ENCODE measurements around the gene CASP10.
"Not testable (repeated sequence)": the region's sequence is repeated elsewhere in the genome, so short reads cannot be mapped to it uniquely, and the experiment has no call there.

CASP10 gene

GRCh38 chr2:201149064-201149820 lies 33.7 kb upstream of the CASP10 start:
- no peak overlapping the region for H3K9ac ChIP-seq (ENCODE audit: low read depth, low read length)
- H3K4me3 ChIP-seq (ENCODE audit: low read depth, low read length): no peak overlapping the region
- peaks cover 4% of the 10 kb centered on the region for H3K36me3 ChIP-seq (ENCODE audit: control insufficient read depth, insufficient read depth, low read length)
- no peaks in the 10 kb centered on the region for H3K9me3 ChIP-seq (ENCODE audit: control insufficient read depth, insufficient read depth, low read length)
- no peaks in the 10 kb centered on the region for H3K27me3 ChIP-seq (ENCODE audit: control insufficient read depth, insufficient read depth, low read length)
- H3K4me1 ChIP-seq (ENCODE audit: control insufficient read depth, insufficient read depth, low read length): no peaks in the 10 kb centered on the region

GRCh38 chr2:201149821-201150165 lies 33.1 kb upstream of the CASP10 start:
- not testable (repeated sequence) for H3K27me3 ChIP-seq (ENCODE audit: control insufficient read depth, insufficient read depth, low read length); H3K4me1 ChIP-seq (ENCODE audit: control insufficient read depth, insufficient read depth, low read length); H3K9me3 ChIP-seq (ENCODE audit: control insufficient read depth, insufficient read depth, low read length); H3K4me3 ChIP-seq (ENCODE audit: low read depth, low read length); H3K9ac ChIP-seq (ENCODE audit: low read depth, low read length); H3K36me3 ChIP-seq (ENCODE audit: control insufficient read depth, insufficient read depth, low read length)

- H3K36me3 ChIP-seq (ENCODE audit: control insufficient read depth, insufficient read depth, low read length): peaks cover 4% of the 10 kb centered on the region
- H3K4me3 ChIP-seq (ENCODE audit: low read depth, low read length): no peak overlapping the region
- H3K27me3 ChIP-seq (ENCODE audit: control insufficient read depth, insufficient read depth, low read length): no peaks in the 10 kb centered on the region
- H3K4me1 ChIP-seq (ENCODE audit: control insufficient read depth, insufficient read depth, low read length): no peaks in the 10 kb centered on the region
- no peak overlapping the region for H3K9ac ChIP-seq (ENCODE audit: low read depth, low read length)
- H3K9me3 ChIP-seq (ENCODE audit: control insufficient read depth, insufficient read depth, low read length): no peaks in the 10 kb centered on the region
Measured at GRCh38 chr2:201150454-201151020, 32.4 kb upstream of the CASP10 start.

GRCh38 chr2:201151127-201151981 lies 31.6 kb upstream of the CASP10 start:
- no peaks in the 10 kb centered on the region for H3K4me1 ChIP-seq (ENCODE audit: control insufficient read depth, insufficient read depth, low read length)
- H3K27me3 ChIP-seq (ENCODE audit: control insufficient read depth, insufficient read depth, low read length): no peaks in the 10 kb centered on the region
- peaks cover 4% of the 10 kb centered on the region for H3K36me3 ChIP-seq (ENCODE audit: control insufficient read depth, insufficient read depth, low read length)
- no peak overlapping the region for H3K4me3 ChIP-seq (ENCODE audit: low read depth, low read length)
- H3K9me3 ChIP-seq (ENCODE audit: control insufficient read depth, insufficient read depth, low read length): no peaks in the 10 kb centered on the region
- H3K9ac ChIP-seq (ENCODE audit: low read depth, low read length): no peak overlapping the region

- Histone ChIP-seq H3K4me3 (ENCODE audit: low read depth, low read length) (no peak overlapping the region), H3K9me3 (ENCODE audit: control insufficient read depth, insufficient read depth, low read length) (no peaks in the 10 kb centered on the region), H3K27me3 (ENCODE audit: control insufficient read depth, insufficient read depth, low read length) (no peaks in the 10 kb centered on the region), H3K9ac (ENCODE audit: low read depth, low read length) (no peak overlapping the region), H3K4me1 (ENCODE audit: control insufficient read depth, insufficient read depth, low read length) (no peaks in the 10 kb centered on the region), H3K36me3 (ENCODE audit: control insufficient read depth, insufficient read depth, low read length) (peaks cover 4% of the 10 kb centered on the region)
Measured at GRCh38 chr2:201152517-201152916, 30.4 kb upstream of the CASP10 start.

- Histone ChIP-seq H3K9me3 (ENCODE audit: control insufficient read depth, insufficient read depth, low read length) (no peaks in the 10 kb centered on the region), H3K4me3 (ENCODE audit: low read depth, low read length) (no peak overlapping the region), H3K36me3 (ENCODE audit: control insufficient read depth, insufficient read depth, low read length) (peaks cover 4% of the 10 kb centered on the region), H3K9ac (ENCODE audit: low read depth, low read length) (no peak overlapping the region), H3K4me1 (ENCODE audit: control insufficient read depth, insufficient read depth, low read length) (peaks cover 5% of the 10 kb centered on the region), H3K27me3 (ENCODE audit: control insufficient read depth, insufficient read depth, low read length) (no peaks in the 10 kb centered on the region)
Measured at GRCh38 chr2:201152999-201153815, 29.7 kb upstream of the CASP10 start.

GRCh38 chr2:201154615-201155399 lies 28.1 kb upstream of the CASP10 start:
- Histone ChIP-seq H3K9ac (ENCODE audit: low read depth, low read length) (no peak overlapping the region), H3K4me3 (ENCODE audit: low read depth, low read length) (no peak overlapping the region), H3K4me1 (ENCODE audit: control insufficient read depth, insufficient read depth, low read length) (peaks cover 8% of the 10 kb centered on the region), H3K9me3 (ENCODE audit: control insufficient read depth, insufficient read depth, low read length) (no peaks in the 10 kb centered on the region), H3K36me3 (ENCODE audit: control insufficient read depth, insufficient read depth, low read length) (peaks cover 2% of the 10 kb centered on the region), H3K27me3 (ENCODE audit: control insufficient read depth, insufficient read depth, low read length) (no peaks in the 10 kb centered on the region)

GRCh38 chr2:201156036-201156435 lies 26.9 kb upstream of the CASP10 start:
- no peaks in the 10 kb centered on the region for H3K27me3 ChIP-seq (ENCODE audit: control insufficient read depth, insufficient read depth, low read length)
- H3K9me3 ChIP-seq (ENCODE audit: control insufficient read depth, insufficient read depth, low read length): no peaks in the 10 kb centered on the region
- no peak overlapping the region for H3K4me3 ChIP-seq (ENCODE audit: low read depth, low read length)
- peaks cover 2% of the 10 kb centered on the region for H3K36me3 ChIP-seq (ENCODE audit: control insufficient read depth, insufficient read depth, low read length)
- no peak overlapping the region for H3K9ac ChIP-seq (ENCODE audit: low read depth, low read length)
- H3K4me1 ChIP-seq (ENCODE audit: control insufficient read depth, insufficient read depth, low read length): peaks cover 8% of the 10 kb centered on the region

GRCh38 chr2:201156640-201157039 lies 26.3 kb upstream of the CASP10 start:
- Histone ChIP-seq H3K9me3 (ENCODE audit: control insufficient read depth, insufficient read depth, low read length) (no peaks in the 10 kb centered on the region), H3K27me3 (ENCODE audit: control insufficient read depth, insufficient read depth, low read length) (no peaks in the 10 kb centered on the region), H3K4me1 (ENCODE audit: control insufficient read depth, insufficient read depth, low read length) (peaks cover 8% of the 10 kb centered on the region), H3K36me3 (ENCODE audit: control insufficient read depth, insufficient read depth, low read length) (peaks cover 2% of the 10 kb centered on the region), H3K9ac (ENCODE audit: low read depth, low read length) (no peak overlapping the region), H3K4me3 (ENCODE audit: low read depth, low read length) (no peak overlapping the region)

GRCh38 chr2:201157694-201158093 lies 25.2 kb upstream of the CASP10 start:
- Histone ChIP-seq H3K36me3 (ENCODE audit: control insufficient read depth, insufficient read depth, low read length) (no peaks in the 10 kb centered on the region), H3K4me3 (ENCODE audit: low read depth, low read length) (no peak overlapping the region), H3K27me3 (ENCODE audit: control insufficient read depth, insufficient read depth, low read length) (no peaks in the 10 kb centered on the region), H3K9ac (ENCODE audit: low read depth, low read length) (no peak overlapping the region), H3K4me1 (ENCODE audit: control insufficient read depth, insufficient read depth, low read length) (peaks cover 8% of the 10 kb centered on the region), H3K9me3 (ENCODE audit: control insufficient read depth, insufficient read depth, low read length) (no peaks in the 10 kb centered on the region)
